Keratinocyte (primary cell): ENCODE results near the gene HIGD2B. TPM values are rescaled to one million over a fixed set of nuclear protein-coding genes. Genes with fewer than 3 reads are reported as not detected.
A peak's percentile ranks its signal among the peaks of the same experiment; 100 is the strongest.
"Not testable (repeated sequence)": the region's sequence is repeated elsewhere in the genome, so short reads cannot be mapped to it uniquely, and the experiment has no call there.

ENCODE experiments used
- DNase-seq: peaks from one replicate; pipeline ENCODE4 v3.0.0-alpha.2; 2011; ENCODE audit warnings: low read depth, missing footprints, low spot score
- FAIRE-seq: peaks from 2 replicates; lab custom pipeline; 2011; peaks lifted over from hg19 to GRCh38; lab: Jason Lieb, UNC
- H2AFZ ChIP-seq: 2 replicates; pipeline ENCODE4 v1.6.0; 2012; ENCODE audit warnings: low read length, control low read depth, inconsistent platforms; ENCODE audit not compliant: control insufficient read depth
- H3K27ac ChIP-seq: 2 replicates; pipeline ENCODE4 v1.5.1; 2011; ENCODE audit warnings: low read length; ENCODE audit not compliant: control insufficient read depth, insufficient read depth
- H3K27me3 ChIP-seq: 3 replicates; pipeline ENCODE4 v1.6.0; 2011; ENCODE audit warnings: low read length; ENCODE audit not compliant: control insufficient read depth, insufficient read depth; ENCODE audit errors: extremely low read depth
- H3K36me3 ChIP-seq, 2 experiments: 2 replicates in 1 of 2; 3 replicates in 1 of 2; pipeline ENCODE4 v1.5.1; 2011; ENCODE audit warnings: low read length in 2 of 2, mild to moderate bottlenecking in 1 of 2; ENCODE audit not compliant: control insufficient read depth in 2 of 2, insufficient read depth in 2 of 2; ENCODE audit errors: extremely low read depth in 1 of 2
- H3K4me1 ChIP-seq: 3 replicates; pipeline ENCODE4 v1.5.1; 2011; ENCODE audit warnings: low read length; ENCODE audit not compliant: control insufficient read depth, insufficient read depth; ENCODE audit errors: extremely low read depth
- H3K4me2 ChIP-seq: 3 replicates; pipeline ENCODE4 v1.6.0; 2011; ENCODE audit warnings: low read depth, low read length; ENCODE audit not compliant: control insufficient read depth, insufficient read depth; ENCODE audit errors: extremely low read depth
- H3K4me3 ChIP-seq, 3 experiments: fragments of 200-600 bp in 1 of 3; sonication (generic) in 1 of 3; 2 replicates in 2 of 3; 3 replicates in 1 of 3; pipeline ENCODE4 v1.5.1; 2011 to 2016; ENCODE audit warnings: low read length in 3 of 3, mild to moderate bottlenecking in 3 of 3, control low read depth in 2 of 3, inconsistent platforms in 1 of 3, low read depth in 1 of 3, mixed read lengths in 1 of 3, mixed run types in 1 of 3, moderate library complexity in 1 of 3; ENCODE audit not compliant: control insufficient read depth in 2 of 3, insufficient read depth in 2 of 3; ENCODE audit errors: extremely low read depth in 1 of 3
- H3K79me2 ChIP-seq: 2 replicates; pipeline ENCODE4 v1.6.0; 2012; ENCODE audit warnings: low read length; ENCODE audit not compliant: control insufficient read depth, insufficient read depth
- H3K9ac ChIP-seq: 3 replicates; pipeline ENCODE4 v1.6.0; 2011; ENCODE audit warnings: low read length; ENCODE audit not compliant: control insufficient read depth, insufficient read depth; ENCODE audit errors: extremely low read depth
- H3K9me1 ChIP-seq: 3 replicates; pipeline ENCODE4 v1.6.0; 2011; ENCODE audit warnings: low read length; ENCODE audit not compliant: control insufficient read depth, insufficient read depth; ENCODE audit errors: extremely low read depth
- H3K9me3 ChIP-seq: 2 replicates; pipeline ENCODE4 v1.5.1; 2012; ENCODE audit warnings: low read depth, low read length; ENCODE audit not compliant: control insufficient read depth
- H4K20me1 ChIP-seq: 3 replicates; pipeline ENCODE4 v1.6.0; 2011; ENCODE audit warnings: low read length; ENCODE audit not compliant: control insufficient read depth, insufficient read depth; ENCODE audit errors: extremely low read depth
- EZH2 ChIP-seq: IDR thresholded peaks from one replicate; pipeline ENCODE4 v1.6.1; 2012; ENCODE audit warnings: inconsistent platforms, mild to moderate bottlenecking, low read length, moderate library complexity
- dilution Hi-C: fragments of 300-500 bp; cut with MboI; formaldehyde crosslinking; loops from one replicate; pipeline ENCODE4 v1.7.0; 2020; ENCODE audit warnings: low sequenced_read_pairs; ENCODE audit not compliant: extremely low pct_ligation_motif_present
- polyA plus RNA-seq, 5 experiments: library from polyadenylated mRNA; depleted of rRNA in 3 of 5; stranded (reverse) in 3 of 5; stranded (forward) in 1 of 5; unstranded in 1 of 5; fragments of >200 nt; gene quantifications; 1 replicate in 1 of 5; 2 replicates in 3 of 5; 3 replicates in 1 of 5; pipeline versions ENCODE4 v1.2.1 to v1.2.3, GENCODE V29; 2011 to 2012; ENCODE audit warnings: missing spikeins in 2 of 5, low read depth in 1 of 5, low replicate concordance in 1 of 5
- TF ChIP-seq, protein P1 (sequence below), 3 experiments: IDR thresholded peaks in 1 of 3; conservative IDR thresholded peaks in 1 of 3; optimal IDR thresholded peaks in 1 of 3; 2 replicates in 2 of 3; 3 replicates in 1 of 3; pipeline versions ENCODE3 to v1.5.1; 2011; ENCODE audit warnings: low read length in 3 of 3, mild to moderate bottlenecking in 3 of 3, moderate library complexity in 2 of 3, control low read depth in 1 of 3, inconsistent platforms in 1 of 3; ENCODE audit not compliant: insufficient read depth in 2 of 3; ENCODE audit errors: extremely low read depth in 1 of 3

Gene HIGD2B
- polyA plus RNA-seq, 1 donor (not counting 4 experiments of a cell fraction or from before 2014, with no cell fraction given), result not detected

DNA sequence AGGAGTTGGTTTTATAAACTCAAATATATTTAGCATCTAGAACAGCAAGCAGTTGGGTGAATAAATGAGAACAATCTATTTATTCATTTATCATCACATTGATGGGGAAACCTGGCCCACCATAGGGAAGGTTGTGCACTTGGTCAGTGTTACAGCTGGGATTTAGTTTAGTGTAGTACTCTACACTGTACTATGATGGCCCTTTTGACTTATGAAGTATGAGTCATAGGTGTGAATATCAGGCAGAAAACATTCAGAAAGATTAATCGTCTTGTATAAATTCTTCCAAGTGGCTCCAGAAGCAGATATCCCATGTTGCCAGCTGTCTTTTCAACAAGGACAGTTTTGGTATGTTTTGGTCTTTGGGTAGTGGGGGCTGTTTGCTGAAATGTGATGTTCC is 38.0 kb upstream of the HIGD2B start:
- dilution Hi-C loops, result no loop called here
- DNase-seq (no peak), FAIRE-seq (no peak)
- no peaks in the 10 kb centered on the region for H3K9me1 ChIP-seq
- TF ChIP-seq, protein P1, sequence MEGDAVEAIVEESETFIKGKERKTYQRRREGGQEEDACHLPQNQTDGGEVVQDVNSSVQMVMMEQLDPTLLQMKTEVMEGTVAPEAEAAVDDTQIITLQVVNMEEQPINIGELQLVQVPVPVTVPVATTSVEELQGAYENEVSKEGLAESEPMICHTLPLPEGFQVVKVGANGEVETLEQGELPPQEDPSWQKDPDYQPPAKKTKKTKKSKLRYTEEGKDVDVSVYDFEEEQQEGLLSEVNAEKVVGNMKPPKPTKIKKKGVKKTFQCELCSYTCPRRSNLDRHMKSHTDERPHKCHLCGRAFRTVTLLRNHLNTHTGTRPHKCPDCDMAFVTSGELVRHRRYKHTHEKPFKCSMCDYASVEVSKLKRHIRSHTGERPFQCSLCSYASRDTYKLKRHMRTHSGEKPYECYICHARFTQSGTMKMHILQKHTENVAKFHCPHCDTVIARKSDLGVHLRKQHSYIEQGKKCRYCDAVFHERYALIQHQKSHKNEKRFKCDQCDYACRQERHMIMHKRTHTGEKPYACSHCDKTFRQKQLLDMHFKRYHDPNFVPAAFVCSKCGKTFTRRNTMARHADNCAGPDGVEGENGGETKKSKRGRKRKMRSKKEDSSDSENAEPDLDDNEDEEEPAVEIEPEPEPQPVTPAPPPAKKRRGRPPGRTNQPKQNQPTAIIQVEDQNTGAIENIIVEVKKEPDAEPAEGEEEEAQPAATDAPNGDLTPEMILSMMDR (optimal IDR thresholded peaks at IDR 0.05 in 1 of 3, IDR thresholded peaks at IDR 0.05 in 1 of 3, conservative IDR thresholded peaks at IDR 0.05 in 1 of 3; ENCODE audit: extremely low read depth in 1 of 3, insufficient read depth in 2 of 3, low read length in 3 of 3), result no peak
- TF ChIP-seq EZH2, result no peak
- no peak overlapping the region for H3K4me3 ChIP-seq
- no peak overlapping the region for H3K27ac ChIP-seq
- H3K9ac ChIP-seq, result no peak overlapping the region
- no peaks in the 10 kb centered on the region for H3K36me3 ChIP-seq
- no peak overlapping the region for H3K4me2 ChIP-seq
- no peak overlapping the region for H2AFZ ChIP-seq
- H3K27me3 ChIP-seq, result no peaks in the 10 kb centered on the region
- no peaks in the 10 kb centered on the region for H3K4me1 ChIP-seq
- H3K9me3 ChIP-seq, result no peaks in the 10 kb centered on the region
- no peaks in the 10 kb centered on the region for H4K20me1 ChIP-seq
- no peaks in the 10 kb centered on the region for H3K79me2 ChIP-seq

DNA sequence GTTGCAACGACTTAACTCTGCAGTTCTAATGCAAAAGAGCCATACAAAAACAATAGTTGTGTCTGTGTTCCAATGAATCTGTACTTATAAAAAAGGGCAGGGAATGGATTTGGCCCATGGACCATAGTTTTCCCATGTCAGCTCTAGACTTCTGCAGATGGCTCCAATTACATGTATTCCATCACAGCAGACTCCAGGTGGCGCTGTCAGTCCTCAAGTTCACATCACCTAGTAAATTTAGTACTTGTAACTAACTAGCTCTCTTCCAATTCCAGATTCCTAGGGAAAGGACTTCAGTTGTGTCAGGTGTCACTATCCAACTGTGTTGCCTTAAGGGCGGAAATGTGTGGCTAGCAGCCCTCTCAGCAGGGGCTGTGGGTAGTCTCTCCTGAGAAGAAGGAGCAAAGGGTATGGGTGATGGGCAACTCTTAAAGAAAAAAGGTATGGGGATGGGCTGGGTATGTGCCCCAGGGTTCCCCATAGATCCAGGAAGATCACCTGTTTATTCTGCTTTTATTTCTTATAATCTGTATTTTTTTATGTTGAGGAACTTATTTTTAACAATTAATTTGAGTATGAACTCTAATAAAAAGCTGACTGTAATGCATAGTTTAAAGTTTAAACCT is 36.2 kb upstream of the HIGD2B start:
- peak; percentile 21 for DNase-seq
- peaks cover 0 to 4% of the 10 kb centered on the region in 2 experiments for H3K36me3 ChIP-seq
- dilution Hi-C loops, result no loop called here
- H3K9me1 ChIP-seq, result no peaks in the 10 kb centered on the region
- no peaks in the 10 kb centered on the region for H3K27me3 ChIP-seq
- peak; percentile 89 for FAIRE-seq
- no peak overlapping the region for H3K27ac ChIP-seq
- TF ChIP-seq EZH2, result no peak
- TF ChIP-seq, protein P1 (optimal IDR thresholded peaks at IDR 0.05 in 1 of 3, IDR thresholded peaks at IDR 0.05 in 1 of 3, conservative IDR thresholded peaks at IDR 0.05 in 1 of 3; ENCODE audit: extremely low read depth in 1 of 3, insufficient read depth in 2 of 3, low read length in 3 of 3), result peak; percentile 72 to 88 (median 76)
- no peak overlapping the region for H3K4me3 ChIP-seq
- H4K20me1 ChIP-seq, result no peaks in the 10 kb centered on the region
- H3K79me2 ChIP-seq, result no peaks in the 10 kb centered on the region
- H2AFZ ChIP-seq, result no peak overlapping the region
- H3K9me3 ChIP-seq, result no peaks in the 10 kb centered on the region
- H3K4me1 ChIP-seq, result no peaks in the 10 kb centered on the region
- no peak overlapping the region for H3K9ac ChIP-seq
- H3K4me2 ChIP-seq, result no peak overlapping the region

DNA sequence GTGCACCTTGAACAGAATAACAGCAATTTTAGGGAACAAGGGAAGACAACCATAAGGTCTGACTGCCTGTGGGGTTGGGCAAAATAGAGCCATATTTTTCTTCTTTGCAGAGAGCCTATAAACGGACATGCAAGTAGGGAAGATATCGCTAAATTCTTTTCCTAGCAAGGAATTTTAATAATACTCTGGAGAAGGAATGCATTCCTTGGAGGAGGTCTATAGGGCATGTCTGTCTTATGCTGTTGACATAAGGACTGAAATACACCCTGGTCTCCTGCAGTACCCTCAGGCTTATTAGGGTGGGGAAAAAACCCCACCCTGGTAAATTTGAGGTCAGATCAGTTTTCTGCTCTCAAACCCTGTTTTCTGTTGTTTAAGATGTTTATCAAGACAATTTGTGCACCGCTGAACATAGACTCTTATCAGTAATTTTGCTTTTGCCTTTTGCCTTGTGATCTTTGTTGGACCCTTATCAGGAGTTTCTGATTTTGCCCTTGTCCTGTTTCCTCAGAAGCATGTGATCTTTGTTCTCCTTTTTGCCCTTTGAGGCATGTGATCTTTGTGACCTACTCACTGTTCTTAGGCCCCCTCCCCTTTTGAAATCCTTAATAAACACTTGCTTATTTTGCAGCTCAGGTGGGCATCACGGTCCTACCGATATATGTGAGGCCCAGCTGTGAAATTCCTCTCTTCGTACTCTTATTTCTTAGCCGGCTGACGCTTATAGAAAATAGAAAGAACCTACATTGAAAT is 22.7 kb upstream of the HIGD2B start:
- H3K27me3 ChIP-seq, dilution Hi-C loops, H3K9me1 ChIP-seq, H3K36me3 ChIP-seq, H3K4me2 ChIP-seq, H4K20me1 ChIP-seq, H3K27ac ChIP-seq, FAIRE-seq, H3K9me3 ChIP-seq, H3K4me3 ChIP-seq, H3K79me2 ChIP-seq, H3K9ac ChIP-seq, H2AFZ ChIP-seq, H3K4me1 ChIP-seq, DNase-seq: not testable (repeated sequence)
